ENCODE data around the gene CDC42BPB.

CDC42BPB gene

GRCh38 chr14:102951034-102951433 lies 106.3 kb downstream of the CDC42BPB start:
- H3K27me3 ChIP-seq (ENCODE audit: low read depth, low read length) = no peaks in the 10 kb centered on the region; the same call in 1 of the 2 replicates
- H3K9me3 ChIP-seq (ENCODE audit: insufficient read depth, low read length) = no peaks in the 10 kb centered on the region
- no peaks in the 10 kb centered on the region for H3K36me3 ChIP-seq (replicated peaks; ENCODE audit: low read depth, low read length)
- H3K4me1 ChIP-seq (ENCODE audit: low read length) = peaks cover 26% of the 10 kb centered on the region
- no peaks in the 10 kb centered on the region for H3K79me2 ChIP-seq (ENCODE audit: low read length)
- no peak overlapping the region for H3K27ac ChIP-seq (ENCODE audit: low read length)
- H3K4me2 ChIP-seq (ENCODE audit: low read length) = no peak overlapping the region
- H2AFZ ChIP-seq (ENCODE audit: low read depth, low read length) = no peak overlapping the region
- no peak for TF ChIP-seq CTCF (IDR thresholded peaks at IDR 0.05; ENCODE audit: low read depth, low read length)
- no peaks in the 10 kb centered on the region for H4K20me1 ChIP-seq (ENCODE audit: insufficient read depth, low read length)
- no peak overlapping the region for H3K4me3 ChIP-seq (ENCODE audit: low read length)
- no peak overlapping the region for H3K9ac ChIP-seq (ENCODE audit: low read length)

GRCh38 chr14:102949801-102950451 lies 107.4 kb downstream of the CDC42BPB start:
- Histone ChIP-seq H3K4me3 (ENCODE audit: low read length) (peak overlapping the region; percentile 54; the same call in 1 of the 2 replicates), H2AFZ (ENCODE audit: low read depth, low read length) (peak overlapping the region; percentile 70; the same call in 1 of the 2 replicates), H3K79me2 (ENCODE audit: low read length) (no peaks in the 10 kb centered on the region), H3K4me1 (ENCODE audit: low read length) (peaks cover 26% of the 10 kb centered on the region), H3K4me2 (ENCODE audit: low read length) (peak overlapping the region; percentile 83), H4K20me1 (ENCODE audit: insufficient read depth, low read length) (no peaks in the 10 kb centered on the region), H3K36me3 (replicated peaks; ENCODE audit: low read depth, low read length) (no peaks in the 10 kb centered on the region), H3K27ac (ENCODE audit: low read length) (no peak overlapping the region), H3K9ac (ENCODE audit: low read length) (peak overlapping the region; percentile 21; the same call in 1 of the 2 replicates), H3K27me3 (ENCODE audit: low read depth, low read length) (no peaks in the 10 kb centered on the region), H3K9me3 (ENCODE audit: insufficient read depth, low read length) (no peaks in the 10 kb centered on the region)
- TF ChIP-seq EZH2phosphoT487 (IDR thresholded peaks at IDR 0.05; ENCODE audit: low read depth) = no peak
- TF ChIP-seq CTCF (IDR thresholded peaks at IDR 0.05; ENCODE audit: low read depth, low read length) = no peak

- H4K20me1 ChIP-seq (ENCODE audit: insufficient read depth, low read length) = no peaks in the 10 kb centered on the region
- H3K27ac ChIP-seq (ENCODE audit: low read length) = peak overlapping the region; percentile 33; the same call in 1 of the 2 replicates
- no peaks in the 10 kb centered on the region for H3K27me3 ChIP-seq (ENCODE audit: low read depth, low read length)
- peak overlapping the region; percentile 70; the same call in 1 of the 2 replicates for H2AFZ ChIP-seq (ENCODE audit: low read depth, low read length)
- no peaks in the 10 kb centered on the region for H3K79me2 ChIP-seq (ENCODE audit: low read length)
- no peaks in the 10 kb centered on the region for H3K9me3 ChIP-seq (ENCODE audit: insufficient read depth, low read length)
- TF ChIP-seq EZH2phosphoT487 (IDR thresholded peaks at IDR 0.05; ENCODE audit: low read depth) (no peak), CTCF (IDR thresholded peaks at IDR 0.05; ENCODE audit: low read depth, low read length) (no peak)
- peak overlapping the region; percentile 21; the same call in 1 of the 2 replicates for H3K9ac ChIP-seq (ENCODE audit: low read length)
- peaks cover 26% of the 10 kb centered on the region for H3K4me1 ChIP-seq (ENCODE audit: low read length)
- H3K36me3 ChIP-seq (replicated peaks; ENCODE audit: low read depth, low read length) = no peaks in the 10 kb centered on the region
- H3K4me3 ChIP-seq (ENCODE audit: low read length) = peak overlapping the region; percentile 54
- H3K4me2 ChIP-seq (ENCODE audit: low read length) = peak overlapping the region; percentile 83
These were observed 108.1 kb downstream of the CDC42BPB start for GRCh38 chr14:102949062-102949800.

DNA sequence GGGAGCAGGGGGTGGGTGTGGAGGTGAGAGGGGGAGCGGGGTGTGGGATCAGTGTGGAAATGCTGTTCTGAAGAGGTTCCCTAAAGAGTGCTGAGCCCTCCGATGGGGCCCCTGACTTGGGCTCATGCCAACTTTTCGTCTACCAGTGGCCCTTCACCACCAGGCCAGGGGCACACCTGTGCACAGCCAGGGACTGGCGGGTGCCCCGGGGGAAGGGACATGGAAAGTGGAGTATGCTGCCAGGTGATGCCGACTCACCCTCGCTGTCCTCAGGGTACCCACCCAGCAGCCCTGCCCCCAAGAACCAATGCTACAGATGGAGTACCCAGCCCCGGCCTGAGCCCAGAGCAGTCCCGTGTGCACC lies 108.7 kb downstream of the CDC42BPB start:
- H3K4me2 ChIP-seq (ENCODE audit: low read length) = peak overlapping the region; percentile 83
- H3K79me2 ChIP-seq (ENCODE audit: low read length) = no peaks in the 10 kb centered on the region
- H3K27me3 ChIP-seq (ENCODE audit: low read depth, low read length) = no peaks in the 10 kb centered on the region
- peak overlapping the region; percentile 54 for H3K4me3 ChIP-seq (ENCODE audit: low read length)
- peak overlapping the region; percentile 70; the same call in 1 of the 2 replicates for H2AFZ ChIP-seq (ENCODE audit: low read depth, low read length)
- H3K9ac ChIP-seq (ENCODE audit: low read length) = no peak overlapping the region; the same call in 1 of the 2 replicates
- H4K20me1 ChIP-seq (ENCODE audit: insufficient read depth, low read length) = no peaks in the 10 kb centered on the region
- peak overlapping the region; percentile 33; the same call in 1 of the 2 replicates for H3K27ac ChIP-seq (ENCODE audit: low read length)
- no peaks in the 10 kb centered on the region for H3K36me3 ChIP-seq (replicated peaks; ENCODE audit: low read depth, low read length)
- H3K9me3 ChIP-seq (ENCODE audit: insufficient read depth, low read length) = no peaks in the 10 kb centered on the region
- H3K4me1 ChIP-seq (ENCODE audit: low read length) = peaks cover 26% of the 10 kb centered on the region
- TF ChIP-seq CTCF (IDR thresholded peaks at IDR 0.05; ENCODE audit: low read depth, low read length) (no peak), EZH2phosphoT487 (IDR thresholded peaks at IDR 0.05; ENCODE audit: low read depth) (no peak)

All from OCI-LY3 (cell line).